ENCODE data around the gene ZNF716. TPM values are rescaled to one million over a fixed set of nuclear protein-coding genes. Genes with fewer than 3 reads are reported as not detected.
A peak's percentile ranks its signal among the peaks of the same experiment; 100 is the strongest.

ZNF716 gene
- total RNA-seq, 4 donors from 2014 or later, result not detected

GRCh38 chr7:57424515-57425238 is 25.3 kb upstream of the ZNF716 start:
- in situ Hi-C loops (cut with MboI; ENCODE audit: low pct_ligation_motif_present in 1 of 4, low pct_unique_long_range_greater_than_20kb in 1 of 4, low sequenced_read_pairs in 3 of 4), result loop anchor here in 1 of 4 donors (25.0 kb wide), 1 partner anchor 112 kb away; no protein-coding TSS in a partner anchor
- no peaks in the 10 kb centered on the region for H3K9me3 ChIP-seq
- H3K4me1 ChIP-seq, result no peaks in the 10 kb centered on the region
- no peak overlapping the region for H3K27ac ChIP-seq
- intact Hi-C loops (cut with DNase I; ENCODE audit: low total_unique reads), result no loop called here
- H3K4me3 ChIP-seq, result no peak overlapping the region
- no peak for TF ChIP-seq EP300 (IDR thresholded peaks at IDR 0.05; ENCODE audit: low read depth)
- no peak for TF ChIP-seq CTCF (IDR thresholded peaks at IDR 0.05)
- no peak for TF ChIP-seq POLR2AphosphoS5 (IDR thresholded peaks at IDR 0.05)
- TF ChIP-seq POLR2A (IDR thresholded peaks at IDR 0.05), result no peak
- WGBS, 2 donors (ENCODE audit: low coverage in 1 of 2), result 83 to 100% methylated on average over 5 to 68 of the region's 89 CpGs
- no peaks in the 10 kb centered on the region for H3K27me3 ChIP-seq
- no peak for DNase-seq
- H3K36me3 ChIP-seq, result no peaks in the 10 kb centered on the region

- H3K4me1 ChIP-seq, result no peaks in the 10 kb centered on the region
- intact Hi-C loops (cut with DNase I; ENCODE audit: low total_unique reads) (no loop called here), in situ Hi-C loops (cut with MboI; ENCODE audit: low pct_ligation_motif_present in 1 of 4, low pct_unique_long_range_greater_than_20kb in 1 of 4, low sequenced_read_pairs in 3 of 4) (no loop called here)
- no peak overlapping the region for H3K4me3 ChIP-seq
- no peaks in the 10 kb centered on the region for H3K9me3 ChIP-seq
- DNase-seq, result no peak
- H3K27me3 ChIP-seq, result no peaks in the 10 kb centered on the region
- 87 to 93% methylated on average over 3 to 33 of the region's 39 CpGs for WGBS, 2 donors (ENCODE audit: low coverage in 1 of 2)
- no peak overlapping the region for H3K27ac ChIP-seq
- TF ChIP-seq CTCF (IDR thresholded peaks at IDR 0.05) (no peak), POLR2A (IDR thresholded peaks at IDR 0.05) (no peak), EP300 (IDR thresholded peaks at IDR 0.05; ENCODE audit: low read depth) (no peak), POLR2AphosphoS5 (IDR thresholded peaks at IDR 0.05) (no peak)
- no peaks in the 10 kb centered on the region for H3K36me3 ChIP-seq
Measured at GRCh38 chr7:57425239-57425944, 24.6 kb upstream of the ZNF716 start.

- no peak for TF ChIP-seq EP300 (IDR thresholded peaks at IDR 0.05; ENCODE audit: low read depth)
- TF ChIP-seq CTCF (IDR thresholded peaks at IDR 0.05), result peak in 3 of 5 experiments; percentile 19 to 24 (median 24)
- no peak for TF ChIP-seq POLR2A (IDR thresholded peaks at IDR 0.05)
- no peak for TF ChIP-seq POLR2AphosphoS5 (IDR thresholded peaks at IDR 0.05)
- Histone ChIP-seq H3K4me3 (no peak overlapping the region), H3K4me1 (no peaks in the 10 kb centered on the region), H3K36me3 (no peaks in the 10 kb centered on the region), H3K27me3 (no peaks in the 10 kb centered on the region), H3K27ac (no peak overlapping the region), H3K9me3 (no peaks in the 10 kb centered on the region)
- in situ Hi-C loops (cut with MboI; ENCODE audit: low pct_ligation_motif_present in 1 of 4, low pct_unique_long_range_greater_than_20kb in 1 of 4, low sequenced_read_pairs in 3 of 4), result no loop called here
- no peak for DNase-seq
- intact Hi-C loops (cut with DNase I; ENCODE audit: low total_unique reads), result no loop called here
- WGBS, 2 donors (ENCODE audit: low coverage in 1 of 2), result 40 to 81% methylated on average over 1 to 27 of the region's 29 CpGs
Measured at GRCh38 chr7:57425969-57426628, 23.9 kb upstream of the ZNF716 start.

- in situ Hi-C loops (cut with MboI; ENCODE audit: low pct_ligation_motif_present in 1 of 4, low pct_unique_long_range_greater_than_20kb in 1 of 4, low sequenced_read_pairs in 3 of 4) (no loop called here), intact Hi-C loops (cut with DNase I; ENCODE audit: low total_unique reads) (no loop called here)
- DNase-seq, result no peak
- Histone ChIP-seq H3K27me3 (no peaks in the 10 kb centered on the region), H3K4me3 (no peak overlapping the region), H3K27ac (no peak overlapping the region), H3K9me3 (no peaks in the 10 kb centered on the region), H3K36me3 (no peaks in the 10 kb centered on the region), H3K4me1 (no peaks in the 10 kb centered on the region)
- no peak for TF ChIP-seq POLR2AphosphoS5 (IDR thresholded peaks at IDR 0.05)
- no peak for TF ChIP-seq CTCF (IDR thresholded peaks at IDR 0.05)
- TF ChIP-seq EP300 (IDR thresholded peaks at IDR 0.05; ENCODE audit: low read depth), result no peak
- no peak for TF ChIP-seq POLR2A (IDR thresholded peaks at IDR 0.05)
- 96% methylated on average over 3 of the region's 11 CpGs; no CpG with 5 or more reads in 1 of the 2 donors for WGBS, 2 donors (ENCODE audit: low coverage in 1 of 2)
Measured at GRCh38 chr7:57426629-57427003, 23.4 kb upstream of the ZNF716 start.
